ENCODE data around the gene PTPRN2. TPM values are rescaled to one million over a fixed set of nuclear protein-coding genes. Genes with fewer than 3 reads are reported as not detected.

PTPRN2 gene
- total RNA-seq, 2 donors from 2014 or later, result 0.72 to 0.79 TPM

DNA sequence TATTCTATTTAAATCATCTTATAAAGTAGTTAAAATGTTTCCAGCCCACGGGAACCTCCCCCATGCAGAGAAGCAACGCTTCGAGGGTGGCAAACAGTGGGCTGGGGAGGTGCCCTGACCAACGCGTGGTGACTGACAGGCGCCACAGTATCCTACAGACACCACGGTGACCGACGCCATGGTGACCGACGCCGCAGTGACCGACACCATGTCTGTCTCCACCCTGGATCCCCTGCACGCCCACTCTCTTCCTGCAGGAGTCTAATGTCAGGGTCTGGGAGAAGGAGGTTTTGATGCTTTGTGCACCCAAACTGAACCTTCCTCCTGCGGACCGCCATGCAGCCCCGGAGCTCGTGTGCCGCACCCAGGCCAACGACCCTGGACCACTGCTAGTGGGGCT is 464.4 kb downstream of the PTPRN2 start:
- H3K36me3 Mint-ChIP-seq (ENCODE audit: insufficient read depth in 2 of 2), result no peaks in the 10 kb centered on the region
- ATAC-seq (replicated peaks in 1 of 2), result no peak
- H3K27ac Mint-ChIP-seq, result no peak overlapping the region
- H3K27me3 Mint-ChIP-seq (ENCODE audit: low read depth), result no peaks in the 10 kb centered on the region
- DNase-seq, result no peak
- H3K9me3 Mint-ChIP-seq, result peaks cover 7 to 9% of the 10 kb centered on the region in 2 donors
- no peak overlapping the region for H3K4me3 Mint-ChIP-seq
- H3K4me1 Mint-ChIP-seq (ENCODE audit: low read depth), result no peaks in the 10 kb centered on the region

DNA sequence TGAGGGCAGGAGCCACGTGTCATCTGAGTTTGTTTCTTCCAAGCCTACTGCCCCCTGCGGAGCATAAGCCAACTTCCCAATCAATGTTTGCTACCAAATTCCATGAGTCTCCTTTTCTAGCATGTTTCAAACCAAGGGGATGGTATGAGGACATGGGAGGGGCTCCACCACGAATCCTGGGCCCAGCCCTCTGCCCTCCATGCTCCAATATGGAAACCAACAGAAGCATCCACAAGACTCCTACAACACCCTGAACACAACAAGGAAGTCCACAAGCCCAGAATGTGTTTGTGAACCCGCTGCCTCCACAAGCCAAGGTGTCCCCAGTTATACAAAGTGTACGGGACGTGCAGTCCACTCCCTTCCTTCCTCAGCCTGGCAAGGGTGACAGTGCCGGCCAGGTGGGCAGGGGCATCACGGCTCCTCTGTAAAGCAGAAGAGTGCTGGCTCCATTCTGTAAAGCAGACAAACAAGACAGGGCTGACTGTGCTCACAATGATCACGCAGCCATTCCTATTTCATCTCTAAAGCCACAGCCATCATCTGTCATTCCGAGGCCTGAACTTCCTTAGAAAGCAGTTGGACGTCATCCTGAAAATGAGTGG is 466.1 kb downstream of the PTPRN2 start:
- ATAC-seq (replicated peaks in 1 of 2) (no peak), DNase-seq (no peak)
- Mint-ChIP-seq H3K36me3 (ENCODE audit: insufficient read depth in 2 of 2) (peaks cover 0 to 9% of the 10 kb centered on the region in 2 donors), H3K27me3 (ENCODE audit: low read depth) (no peaks in the 10 kb centered on the region), H3K4me3 (no peak overlapping the region), H3K27ac (no peak overlapping the region), H3K9me3 (peaks cover 15 to 16% of the 10 kb centered on the region in 2 donors), H3K4me1 (ENCODE audit: low read depth) (no peaks in the 10 kb centered on the region)

DNA sequence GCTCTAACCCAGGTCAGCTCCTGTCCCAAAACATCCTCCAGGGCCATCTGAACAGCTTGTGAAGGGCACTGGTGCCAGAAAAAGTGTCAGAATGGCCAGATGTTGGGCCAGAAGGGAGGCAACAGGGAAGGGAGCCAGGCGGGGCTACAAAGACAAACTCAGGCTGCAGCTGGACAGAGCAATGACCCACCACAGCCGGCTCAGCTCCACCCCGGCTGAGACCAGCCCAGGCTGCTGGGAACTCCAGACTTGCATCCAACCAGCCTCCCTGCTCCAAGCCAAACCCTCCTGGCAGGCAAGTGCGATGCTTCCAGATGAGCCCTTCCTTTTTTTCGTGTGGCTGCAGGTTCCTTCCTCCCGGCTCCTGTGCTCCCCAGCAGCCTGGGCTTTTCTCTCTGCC is 466.9 kb downstream of the PTPRN2 start:
- H3K4me1 Mint-ChIP-seq (ENCODE audit: low read depth), result no peaks in the 10 kb centered on the region
- DNase-seq (no peak), ATAC-seq (replicated peaks in 1 of 2) (no peak)
- peaks cover 15 to 16% of the 10 kb centered on the region in 2 donors for H3K9me3 Mint-ChIP-seq
- H3K36me3 Mint-ChIP-seq (ENCODE audit: insufficient read depth in 2 of 2), result peaks cover 0 to 10% of the 10 kb centered on the region in 2 donors
- no peak overlapping the region for H3K27ac Mint-ChIP-seq
- no peaks in the 10 kb centered on the region for H3K27me3 Mint-ChIP-seq (ENCODE audit: low read depth)
- H3K4me3 Mint-ChIP-seq, result no peak overlapping the region

DNA sequence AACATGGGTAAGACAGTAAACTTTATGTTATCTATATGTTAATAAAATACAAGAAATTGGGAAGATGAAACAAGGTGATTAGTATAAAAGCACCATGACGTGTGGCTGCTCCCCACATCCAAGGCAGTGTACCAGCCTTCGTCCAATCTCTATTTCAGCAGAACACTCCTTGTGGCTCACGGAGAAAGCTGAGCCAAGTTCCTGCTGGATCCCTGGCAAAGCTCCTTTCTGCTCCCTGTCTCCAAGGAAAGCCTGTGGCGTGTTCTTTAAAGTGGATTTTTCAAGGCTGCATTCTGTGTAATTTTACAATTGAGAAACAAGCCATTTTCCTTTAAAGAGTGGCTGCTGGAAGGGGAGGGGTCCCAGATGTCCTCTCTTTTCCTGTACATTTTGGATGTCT is 467.3 kb downstream of the PTPRN2 start:
- no peaks in the 10 kb centered on the region for H3K4me1 Mint-ChIP-seq (ENCODE audit: low read depth)
- H3K27me3 Mint-ChIP-seq (ENCODE audit: low read depth), result no peaks in the 10 kb centered on the region
- H3K36me3 Mint-ChIP-seq (ENCODE audit: insufficient read depth in 2 of 2), result peaks cover 0 to 10% of the 10 kb centered on the region in 2 donors
- DNase-seq (no peak), ATAC-seq (replicated peaks in 1 of 2) (no peak)
- H3K4me3 Mint-ChIP-seq, result no peak overlapping the region
- H3K9me3 Mint-ChIP-seq, result peaks cover 15 to 16% of the 10 kb centered on the region in 2 donors
- H3K27ac Mint-ChIP-seq, result no peak overlapping the region

DNA sequence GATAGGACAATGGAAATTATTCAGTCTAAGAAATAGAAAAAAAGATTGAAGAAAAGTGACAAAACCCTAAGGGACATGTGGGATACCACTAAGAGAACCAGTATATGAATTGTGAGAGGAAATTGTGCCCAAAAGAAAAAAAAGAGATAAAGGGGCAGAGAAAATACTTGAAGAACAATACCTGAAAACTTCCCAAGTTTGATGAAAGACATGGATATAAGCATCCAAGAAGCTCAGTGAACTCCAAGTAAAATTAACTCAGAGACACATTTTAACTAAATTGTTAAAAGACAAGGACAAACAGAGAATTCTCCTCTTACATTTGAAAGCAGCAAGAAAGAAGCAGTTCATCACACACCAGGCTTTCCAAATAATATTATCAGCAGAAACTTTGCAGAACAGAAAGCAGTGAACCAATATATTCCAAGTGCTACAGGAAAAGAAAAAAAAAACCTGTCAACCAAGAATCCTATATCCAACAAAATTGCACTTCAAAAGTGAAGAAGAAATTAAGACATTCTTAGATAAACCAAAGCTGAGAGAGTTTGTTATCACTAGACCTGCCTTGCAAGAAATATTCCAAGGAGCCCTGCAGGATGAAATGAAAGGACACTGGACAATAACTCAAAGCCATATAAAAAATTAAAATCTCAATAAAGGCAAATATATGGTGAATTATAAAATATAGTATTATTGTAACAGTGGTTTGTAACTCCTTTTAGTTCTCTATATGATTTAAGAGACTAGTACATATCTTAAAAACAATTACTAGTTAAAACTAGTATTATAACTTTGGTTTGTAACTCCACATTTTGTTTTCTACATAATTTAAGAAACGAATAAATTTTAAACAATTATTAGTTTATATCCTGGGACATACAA is 470.0 kb downstream of the PTPRN2 start:
- H3K27me3 Mint-ChIP-seq (ENCODE audit: low read depth), result no peaks in the 10 kb centered on the region
- H3K9me3 Mint-ChIP-seq, result peaks cover 20 to 26% of the 10 kb centered on the region in 2 donors
- no peak for ATAC-seq (replicated peaks in 1 of 2)
- H3K4me1 Mint-ChIP-seq (ENCODE audit: low read depth), result no peaks in the 10 kb centered on the region
- peaks cover 0 to 13% of the 10 kb centered on the region in 2 donors for H3K36me3 Mint-ChIP-seq (ENCODE audit: insufficient read depth in 2 of 2)
- no peak overlapping the region for H3K4me3 Mint-ChIP-seq
- DNase-seq, result no peak
- no peak overlapping the region for H3K27ac Mint-ChIP-seq

DNA sequence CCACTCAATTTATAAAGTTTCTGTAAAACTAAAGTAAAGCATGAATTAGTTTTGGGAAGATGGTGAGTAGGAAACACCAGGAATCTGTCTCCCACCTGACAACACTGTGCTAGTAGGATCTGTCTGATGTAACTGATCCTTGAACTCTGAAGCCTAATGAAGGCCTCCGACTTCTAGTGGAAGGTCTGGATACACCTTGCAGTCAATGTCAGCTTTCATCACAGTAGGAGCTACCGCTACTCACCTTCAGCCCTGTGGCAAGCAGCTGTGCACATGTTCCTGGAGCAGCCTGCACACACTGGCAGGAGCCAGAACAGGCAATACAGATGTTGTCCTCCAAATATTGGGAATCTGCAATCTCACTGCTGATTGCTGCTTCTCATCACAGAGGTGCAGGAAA is 471.4 kb downstream of the PTPRN2 start:
- peaks cover 0 to 13% of the 10 kb centered on the region in 2 donors for H3K36me3 Mint-ChIP-seq (ENCODE audit: insufficient read depth in 2 of 2)

DNA sequence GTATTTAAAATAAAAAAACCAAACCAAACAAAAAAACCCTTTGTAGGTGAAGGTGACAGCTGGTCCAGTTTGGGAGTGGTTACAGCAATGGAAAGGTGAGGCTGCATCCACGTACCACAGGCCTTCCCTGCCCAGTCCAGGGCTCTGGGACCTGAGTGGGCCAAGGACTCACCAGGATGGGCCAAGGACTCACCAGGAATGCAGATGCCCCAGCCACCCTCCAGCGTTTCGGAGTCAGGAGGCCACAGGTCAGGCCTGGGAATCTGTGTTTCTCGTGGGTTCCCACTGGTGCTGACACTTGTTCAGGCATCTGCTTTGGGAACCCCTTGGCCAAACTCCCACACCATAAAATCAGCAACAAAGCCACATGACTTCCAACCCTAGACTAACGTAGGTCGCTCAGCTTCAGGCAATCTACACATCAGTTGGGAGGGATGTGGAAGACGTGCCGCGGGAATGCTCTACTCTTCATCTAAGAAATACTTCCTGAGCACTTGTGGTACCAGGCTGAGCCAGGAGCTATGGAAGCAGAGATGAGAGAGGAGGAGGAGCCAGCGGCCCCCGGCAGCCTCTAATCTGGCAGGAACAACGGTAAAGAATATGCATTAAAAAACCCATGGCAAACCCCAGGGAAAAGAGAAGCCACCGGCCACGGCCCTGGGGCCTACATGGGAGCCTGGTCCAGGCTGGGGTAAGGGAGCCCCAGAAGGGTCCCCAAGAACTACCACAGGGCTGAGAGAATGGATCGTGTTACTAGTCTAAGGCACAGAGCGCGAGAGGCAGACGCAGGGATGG is 473.4 kb downstream of the PTPRN2 start:
- Mint-ChIP-seq H3K4me1 (ENCODE audit: low read depth) (no peaks in the 10 kb centered on the region), H3K9me3 (peaks cover 21 to 25% of the 10 kb centered on the region in 2 donors), H3K4me3 (no peak overlapping the region), H3K36me3 (ENCODE audit: insufficient read depth in 2 of 2) (peaks cover 4 to 15% of the 10 kb centered on the region in 2 donors), H3K27me3 (ENCODE audit: low read depth) (no peaks in the 10 kb centered on the region), H3K27ac (no peak overlapping the region)
- DNase-seq (no peak), ATAC-seq (replicated peaks in 1 of 2) (no peak)

More for the DNA sequence above, 471.4 kb downstream of the PTPRN2 start:
- Mint-ChIP-seq H3K27me3 (ENCODE audit: low read depth) (no peaks in the 10 kb centered on the region), H3K9me3 (peaks cover 20 to 23% of the 10 kb centered on the region in 2 donors), H3K4me3 (no peak overlapping the region), H3K4me1 (ENCODE audit: low read depth) (no peaks in the 10 kb centered on the region), H3K27ac (no peak overlapping the region)
- ATAC-seq (replicated peaks in 1 of 2), result no peak
- DNase-seq, result no peak

DNA sequence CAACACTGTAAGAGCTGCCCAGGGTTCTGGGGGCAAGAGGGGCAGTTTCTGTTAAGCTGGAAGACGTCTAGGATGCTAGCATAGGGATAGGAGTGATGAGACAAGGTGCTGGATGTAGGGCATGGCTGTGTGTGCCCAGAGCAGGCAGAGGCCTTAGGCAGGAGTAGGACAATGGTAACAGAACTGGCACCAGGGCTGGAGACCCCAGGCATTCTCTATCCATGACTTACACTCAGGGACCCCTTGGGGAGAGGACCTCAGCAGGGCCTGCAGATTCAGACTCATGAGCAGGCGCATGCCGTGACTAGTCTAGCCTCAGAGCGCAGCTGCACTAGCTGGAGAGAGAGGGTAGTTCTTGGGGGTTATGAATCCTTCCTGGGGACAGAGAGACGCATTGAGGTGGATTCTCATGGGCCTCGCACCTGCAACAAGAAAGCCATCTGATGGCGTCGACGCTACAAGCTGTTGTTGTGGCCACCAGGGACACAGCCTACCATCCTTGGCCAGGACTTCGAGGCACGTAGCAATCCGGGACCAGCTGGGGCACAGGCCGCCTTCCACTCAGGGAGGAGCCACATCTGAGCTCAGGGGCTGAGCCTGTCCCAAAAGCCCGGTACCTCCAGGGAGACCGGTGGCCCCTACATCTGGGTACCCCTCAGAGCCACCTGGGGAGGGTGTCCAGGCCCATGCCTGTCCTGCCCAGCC is 474.1 kb downstream of the PTPRN2 start:
- no peaks in the 10 kb centered on the region for H3K27me3 Mint-ChIP-seq (ENCODE audit: low read depth)
- H3K4me3 Mint-ChIP-seq, result no peak overlapping the region
- no peak for DNase-seq
- no peaks in the 10 kb centered on the region for H3K4me1 Mint-ChIP-seq (ENCODE audit: low read depth)
- H3K27ac Mint-ChIP-seq, result no peak overlapping the region
- H3K9me3 Mint-ChIP-seq, result peaks cover 21 to 23% of the 10 kb centered on the region in 2 donors
- ATAC-seq (replicated peaks in 1 of 2), result no peak
- peaks cover 4 to 15% of the 10 kb centered on the region in 2 donors for H3K36me3 Mint-ChIP-seq (ENCODE audit: insufficient read depth in 2 of 2)

DNA sequence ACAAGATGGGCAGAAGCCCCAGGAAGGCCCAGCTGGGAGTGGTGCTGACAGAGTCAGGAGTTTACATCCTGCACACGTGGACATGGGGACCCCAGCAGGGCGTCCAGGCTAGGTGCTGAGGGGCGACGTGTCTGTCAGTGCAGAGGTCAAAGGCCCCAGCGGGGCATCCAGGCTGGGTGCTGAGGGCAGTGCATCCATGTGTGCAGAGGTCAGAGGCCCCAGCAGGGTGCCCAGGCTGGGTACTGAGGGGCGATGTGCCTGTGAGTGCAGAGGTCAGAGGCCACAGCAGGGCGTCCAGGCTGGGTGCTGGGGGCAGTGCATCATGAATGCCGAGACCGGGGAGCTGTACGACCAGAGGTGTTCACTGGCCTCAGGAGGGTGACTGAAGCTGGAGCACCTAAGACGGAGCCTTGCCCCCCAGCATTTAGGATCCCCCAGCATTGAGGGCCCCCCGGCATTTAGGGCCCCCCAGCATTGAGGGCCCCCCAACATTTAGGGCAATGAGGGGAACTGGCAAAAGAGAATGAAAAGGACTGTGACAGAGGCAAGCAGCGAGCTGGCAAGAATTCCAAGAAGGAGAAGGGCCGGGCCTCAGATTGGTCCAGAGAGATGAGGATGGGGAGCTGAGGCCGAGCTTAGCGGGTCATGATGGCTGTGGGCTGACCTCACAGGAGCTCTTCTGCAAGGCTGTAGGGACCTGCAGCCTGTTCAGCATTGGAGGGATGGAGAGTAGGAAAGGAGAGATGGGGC is 474.9 kb downstream of the PTPRN2 start:
- Mint-ChIP-seq H3K4me3 (no peak overlapping the region), H3K9me3 (peaks cover 21 to 23% of the 10 kb centered on the region in 2 donors), H3K4me1 (ENCODE audit: low read depth) (no peaks in the 10 kb centered on the region), H3K36me3 (ENCODE audit: insufficient read depth in 2 of 2) (peaks cover 4 to 15% of the 10 kb centered on the region in 2 donors), H3K27me3 (ENCODE audit: low read depth) (peaks cover 6% of the 10 kb centered on the region), H3K27ac (no peak overlapping the region)
- ATAC-seq (replicated peaks in 1 of 2), result no peak
- DNase-seq, result no peak

DNA sequence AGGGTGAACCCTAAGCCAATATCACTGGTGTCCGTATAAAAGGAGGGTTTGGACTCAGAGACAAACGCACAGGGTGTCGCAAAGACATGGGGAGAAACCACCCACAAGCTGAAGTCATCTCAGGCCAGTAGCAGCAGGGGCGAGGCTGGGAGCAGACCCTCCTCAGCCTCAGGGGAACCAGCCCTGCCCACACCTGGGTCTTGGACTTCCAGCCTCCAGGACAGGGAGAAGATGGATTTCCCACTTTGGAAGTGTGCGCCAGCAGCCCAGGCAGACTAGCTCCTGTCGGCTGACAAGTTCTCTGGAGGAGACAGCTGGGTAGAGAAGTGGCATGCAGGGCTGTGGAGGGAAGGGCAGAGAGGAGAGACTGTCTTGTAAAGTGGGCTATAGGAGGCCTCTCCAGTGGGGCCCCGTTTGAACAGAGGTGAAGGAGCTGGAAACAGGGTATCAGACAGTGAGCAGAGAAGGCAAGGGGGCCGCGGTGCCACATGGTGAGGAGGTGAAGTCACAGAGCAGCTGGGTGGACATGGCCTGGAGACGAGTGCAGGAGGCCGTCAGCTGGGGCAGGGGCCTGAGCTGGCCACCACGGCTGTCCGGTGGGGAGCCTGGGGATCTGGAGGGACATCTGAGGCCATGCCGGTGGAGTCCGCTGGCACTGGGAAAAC is 475.6 kb downstream of the PTPRN2 start:
- H3K27ac Mint-ChIP-seq, result no peak overlapping the region

DNA sequence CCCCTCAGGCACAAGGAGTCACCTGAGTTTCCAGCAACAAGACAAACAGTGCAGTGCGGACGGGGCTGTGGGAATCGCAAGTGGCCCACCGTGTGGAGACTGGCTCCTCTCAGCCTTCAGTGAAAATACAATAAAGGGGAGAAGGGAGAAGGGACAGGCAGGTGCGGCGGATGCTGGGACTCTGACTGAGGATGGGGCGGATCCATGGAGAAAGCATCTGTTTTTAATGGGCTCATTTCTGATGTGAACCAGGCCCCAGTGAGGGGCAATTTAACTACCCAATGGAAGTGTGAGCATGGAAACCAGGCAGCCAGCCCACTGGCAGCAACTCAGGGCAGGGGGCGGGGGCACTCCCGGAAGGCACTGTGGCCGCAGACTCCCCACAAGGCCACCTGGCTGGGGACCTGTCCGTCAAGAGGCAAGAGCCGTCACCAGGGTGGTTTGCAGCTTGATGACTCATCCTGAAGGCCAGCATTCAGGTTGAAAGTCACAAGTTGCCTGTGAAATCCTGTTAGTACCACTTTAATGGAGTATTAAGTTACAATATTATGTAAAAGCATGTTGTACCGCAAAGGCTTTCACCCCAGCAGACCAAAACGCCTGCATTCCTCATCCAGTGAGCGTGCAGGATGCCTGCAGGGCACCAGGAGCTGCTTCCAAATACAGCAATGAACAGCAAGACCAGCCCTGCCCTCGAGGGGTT is 476.4 kb downstream of the PTPRN2 start:
- Mint-ChIP-seq H3K9me3 (peaks cover 12 to 16% of the 10 kb centered on the region in 2 donors), H3K27ac (no peak overlapping the region), H3K4me3 (no peak overlapping the region), H3K4me1 (ENCODE audit: low read depth) (no peaks in the 10 kb centered on the region), H3K27me3 (ENCODE audit: low read depth) (peaks cover 9% of the 10 kb centered on the region), H3K36me3 (ENCODE audit: insufficient read depth in 2 of 2) (peaks cover 4 to 5% of the 10 kb centered on the region in 2 donors)
- DNase-seq (no peak), ATAC-seq (replicated peaks in 1 of 2) (no peak)

More for the DNA sequence above, 475.6 kb downstream of the PTPRN2 start:
- H3K36me3 Mint-ChIP-seq (ENCODE audit: insufficient read depth in 2 of 2), result peaks cover 4 to 11% of the 10 kb centered on the region in 2 donors
- peaks cover 16 to 20% of the 10 kb centered on the region in 2 donors for H3K9me3 Mint-ChIP-seq
- no peak overlapping the region for H3K4me3 Mint-ChIP-seq
- ATAC-seq (replicated peaks in 1 of 2), result no peak
- H3K27me3 Mint-ChIP-seq (ENCODE audit: low read depth), result peaks cover 9% of the 10 kb centered on the region
- no peak for DNase-seq
- H3K4me1 Mint-ChIP-seq (ENCODE audit: low read depth), result no peaks in the 10 kb centered on the region
